PC-9 (cell line): ENCODE data around the gene BCAS3. TPM values are rescaled to one million over a fixed set of nuclear protein-coding genes. Genes with fewer than 3 reads are reported as not detected.

Experiments
- BruUV-seq: library from RNA; stranded (reverse); fragments of 400-500 nt; replicated peaks from 2 replicates; lab custom pipeline; 2021; lab: Mats Ljungman, UMichigan
- CTCF ChIA-PET: fragments of 300-600 bp; sonication (Branson Sonifier 250); formaldehyde crosslinking; loops from one replicate; lab custom pipeline; 2022; ENCODE audit warnings: antibody characterized with exemption; lab: Charles Lee
- POLR2A ChIA-PET: fragments of 300-600 bp; sonication (Branson Sonifier 250); formaldehyde crosslinking; loops from one replicate; lab custom pipeline; 2022; ENCODE audit warnings: antibody characterized with exemption; ENCODE audit not compliant: unreplicated experiment; lab: Charles Lee
- DNase-seq, 2 experiments: peaks; one replicate each; pipeline versions ENCODE4 v3.0.0 to v3.0.0-alpha.2; 2015 to 2022; ENCODE audit warnings: mixed read lengths in 1 of 2
- H2AFZ ChIP-seq: fragments of 200-600 bp; sonication (generic); 2 replicates; pipeline ENCODE4 v1.8.1; 2017; ENCODE audit warnings: antibody characterized with exemption
- H3F3A ChIP-seq: fragments of 200-600 bp; sonication (generic); 2 replicates; pipeline ENCODE4 v1.8.1; 2017; ENCODE audit warnings: antibody characterized with exemption, mild to moderate bottlenecking, low read depth; ENCODE audit not compliant: insufficient read depth
- H3K27ac ChIP-seq: fragments of 200-600 bp; sonication (generic); 2 replicates; pipeline ENCODE4 v1.6.1; 2016; ENCODE audit warnings: mixed run types
- H3K27me3 ChIP-seq: fragments of 200-600 bp; sonication (generic); 2 replicates; pipeline ENCODE4 v1.6.1; 2016; ENCODE audit warnings: low read depth, mixed run types; ENCODE audit not compliant: insufficient read depth
- H3K36me3 ChIP-seq: fragments of 200-600 bp; sonication (generic); 2 replicates; pipeline ENCODE4 v1.6.1; 2016; ENCODE audit warnings: low read depth, mixed run types
- H3K4me1 ChIP-seq: fragments of 200-600 bp; sonication (generic); replicated peaks from 2 replicates; pipeline ENCODE4 v1.6.1; 2016; ENCODE audit warnings: mixed run types; ENCODE audit not compliant: insufficient read depth
- H3K4me2 ChIP-seq: fragments of 200-600 bp; sonication (generic); 2 replicates; pipeline ENCODE4 v1.6.1; 2017; ENCODE audit warnings: mixed run types
- H3K4me3 ChIP-seq: fragments of 200-600 bp; sonication (generic); 2 replicates; pipeline ENCODE4 v1.6.1; 2016; ENCODE audit warnings: mixed run types
- H3K79me2 ChIP-seq: fragments of 200-600 bp; sonication (generic); 2 replicates; pipeline ENCODE4 v1.6.1; 2017; ENCODE audit warnings: low read depth, mixed run types
- H3K9me2 ChIP-seq: fragments of 200-600 bp; sonication (generic); 2 replicates; pipeline ENCODE4 v1.8.1; 2017; ENCODE audit warnings: mild to moderate bottlenecking; ENCODE audit not compliant: insufficient read depth
- H3K9me3 ChIP-seq: fragments of 200-600 bp; sonication (generic); 2 replicates; pipeline ENCODE4 v1.8.1; 2016; ENCODE audit warnings: low read depth; ENCODE audit not compliant: insufficient read depth
- H4K20me1 ChIP-seq: fragments of 200-600 bp; sonication (generic); 2 replicates; pipeline ENCODE4 v1.8.1; 2017; ENCODE audit not compliant: insufficient read depth
- EZH2 ChIP-seq: fragments of 200-600 bp; sonication (generic); IDR thresholded peaks from 2 replicates; pipeline ENCODE4 v1.8.0; 2017; ENCODE audit warnings: antibody characterized with exemption, low read depth
- intact Hi-C: fragments of 100-400 bp; cut with micrococcal nuclease; formaldehyde crosslinking; loops from one replicate; pipeline ENCODE4 v1.10.0; 2022; ENCODE audit not compliant: unreplicated experiment
- total RNA-seq: library from RNA; stranded (reverse); gene quantifications from 2 replicates; pipeline ENCODE4 v1.2.3, GENCODE V29; 2021
- TF ChIP-seq, protein P1 (sequence below): fragments of 200-600 bp; sonication (generic); conservative IDR thresholded peaks from 2 replicates; pipeline ENCODE4 v1.6.1; 2017; ENCODE audit warnings: mixed run types, antibody characterized with exemption, mild to moderate bottlenecking, moderate library complexity

BCAS3 gene
- total RNA-seq, 1 experiment from 2014 or later, result 26.0 TPM

DNA sequence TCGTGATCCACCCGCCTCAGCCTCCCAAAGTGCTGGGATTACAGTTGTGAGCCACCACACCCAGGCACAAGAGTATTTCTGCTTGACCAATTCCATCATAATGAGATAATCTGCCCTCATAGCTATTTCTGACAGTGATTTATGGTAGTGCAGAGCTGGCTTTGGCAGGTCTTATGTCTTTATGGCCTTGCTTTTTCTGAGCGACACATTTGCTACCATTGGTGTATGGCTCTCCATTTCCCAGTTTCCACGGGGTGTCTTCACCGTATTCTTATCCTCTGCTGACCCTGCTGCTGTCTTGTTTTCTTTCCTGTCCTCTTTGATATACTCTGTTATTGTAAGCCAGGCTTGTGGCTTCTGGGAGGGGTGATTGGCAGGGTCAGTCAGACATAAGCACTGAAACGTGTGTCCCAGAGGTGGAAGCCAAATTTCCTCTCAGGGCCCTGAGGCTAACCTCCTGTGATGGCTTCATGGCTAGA is 560.8 kb downstream of the BCAS3 start:
- Histone ChIP-seq H4K20me1 (no peaks in the 10 kb centered on the region), H3K27ac (no peak overlapping the region), H3K36me3 (no peaks in the 10 kb centered on the region), H3K4me3 (no peak overlapping the region), H3K4me2 (no peak overlapping the region), H3K9me3 (no peaks in the 10 kb centered on the region), H3K79me2 (no peaks in the 10 kb centered on the region), H3F3A (no peaks in the 10 kb centered on the region), H3K9me2 (no peaks in the 10 kb centered on the region), H2AFZ (no peak overlapping the region), H3K4me1 (0 out of 2 replicates have a peak, but pooled peaks cover 6% of the 10 kb centered on the region), H3K27me3 (no peaks in the 10 kb centered on the region)
- BruUV-seq, result no TSS peak
- intact Hi-C loops, result no loop called here
- DNase-seq, result no peak
- TF ChIP-seq EZH2, result no peak
- TF ChIP-seq, protein P1, sequence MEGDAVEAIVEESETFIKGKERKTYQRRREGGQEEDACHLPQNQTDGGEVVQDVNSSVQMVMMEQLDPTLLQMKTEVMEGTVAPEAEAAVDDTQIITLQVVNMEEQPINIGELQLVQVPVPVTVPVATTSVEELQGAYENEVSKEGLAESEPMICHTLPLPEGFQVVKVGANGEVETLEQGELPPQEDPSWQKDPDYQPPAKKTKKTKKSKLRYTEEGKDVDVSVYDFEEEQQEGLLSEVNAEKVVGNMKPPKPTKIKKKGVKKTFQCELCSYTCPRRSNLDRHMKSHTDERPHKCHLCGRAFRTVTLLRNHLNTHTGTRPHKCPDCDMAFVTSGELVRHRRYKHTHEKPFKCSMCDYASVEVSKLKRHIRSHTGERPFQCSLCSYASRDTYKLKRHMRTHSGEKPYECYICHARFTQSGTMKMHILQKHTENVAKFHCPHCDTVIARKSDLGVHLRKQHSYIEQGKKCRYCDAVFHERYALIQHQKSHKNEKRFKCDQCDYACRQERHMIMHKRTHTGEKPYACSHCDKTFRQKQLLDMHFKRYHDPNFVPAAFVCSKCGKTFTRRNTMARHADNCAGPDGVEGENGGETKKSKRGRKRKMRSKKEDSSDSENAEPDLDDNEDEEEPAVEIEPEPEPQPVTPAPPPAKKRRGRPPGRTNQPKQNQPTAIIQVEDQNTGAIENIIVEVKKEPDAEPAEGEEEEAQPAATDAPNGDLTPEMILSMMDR, result no peak
- POLR2A ChIA-PET, result no interaction called here
- CTCF ChIA-PET, result no interaction called here

DNA sequence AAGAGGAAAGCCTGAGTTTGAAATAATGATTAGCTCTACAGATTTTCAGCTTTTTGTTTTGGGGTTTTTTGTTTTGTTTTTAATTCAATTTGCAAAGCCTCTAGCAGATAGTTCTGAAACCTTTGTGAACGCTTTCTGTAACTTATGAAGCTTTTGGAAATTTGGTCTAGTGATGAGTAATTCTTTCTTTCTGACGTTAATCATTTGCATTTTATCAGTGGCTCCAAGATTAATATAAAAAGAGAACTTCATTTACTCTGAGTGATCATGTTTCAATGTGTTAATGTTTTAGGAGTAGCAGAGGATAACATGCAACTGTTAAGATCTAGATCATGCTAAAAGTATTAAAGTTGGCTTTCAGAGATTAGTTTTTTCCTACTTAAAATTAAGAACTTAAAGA is 561.7 kb downstream of the BCAS3 start:
- Histone ChIP-seq H3K9me2 (no peaks in the 10 kb centered on the region), H3K4me2 (no peak overlapping the region), H3K27ac (no peak overlapping the region), H3K4me1 (0 out of 2 replicates have a peak, but pooled peaks cover 6% of the 10 kb centered on the region), H3K9me3 (no peaks in the 10 kb centered on the region), H4K20me1 (no peaks in the 10 kb centered on the region), H3K36me3 (no peaks in the 10 kb centered on the region), H3K4me3 (no peak overlapping the region), H3K27me3 (no peaks in the 10 kb centered on the region), H2AFZ (no peak overlapping the region), H3K79me2 (no peaks in the 10 kb centered on the region), H3F3A (no peaks in the 10 kb centered on the region)
- DNase-seq, result no peak
- intact Hi-C loops, result no loop called here
- BruUV-seq, result no TSS peak
- POLR2A ChIA-PET, result no interaction called here
- CTCF ChIA-PET, result no interaction called here
- TF ChIP-seq, protein P1, result no peak
- no peak for TF ChIP-seq EZH2

DNA sequence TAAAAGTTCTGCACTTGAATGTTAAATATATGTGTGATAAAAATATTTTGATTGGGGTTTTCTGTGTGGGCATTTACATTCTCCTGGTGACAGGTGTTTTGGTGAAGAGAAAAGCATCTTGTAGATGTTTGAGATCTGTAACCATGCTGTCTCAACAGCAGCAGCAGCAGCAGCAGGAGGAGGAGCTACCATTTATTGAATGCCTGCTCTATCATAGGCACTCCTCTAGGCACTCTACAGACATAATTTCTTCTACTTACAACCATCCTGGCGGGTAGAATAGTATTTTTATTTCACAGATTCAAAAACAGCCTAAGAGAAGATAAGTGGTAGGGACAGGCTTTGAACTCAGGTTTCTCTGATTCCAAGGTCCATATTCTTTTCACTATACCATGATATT is 562.3 kb downstream of the BCAS3 start:
- Histone ChIP-seq H3K4me2 (no peak overlapping the region), H3K36me3 (no peaks in the 10 kb centered on the region), H4K20me1 (no peaks in the 10 kb centered on the region), H3K79me2 (no peaks in the 10 kb centered on the region), H3K4me3 (no peak overlapping the region), H3K4me1 (0 out of 2 replicates have a peak, but pooled peaks cover 6% of the 10 kb centered on the region), H3K9me3 (no peaks in the 10 kb centered on the region), H3F3A (no peaks in the 10 kb centered on the region), H3K27ac (no peak overlapping the region), H3K27me3 (no peaks in the 10 kb centered on the region), H2AFZ (no peak overlapping the region), H3K9me2 (no peaks in the 10 kb centered on the region)
- no TSS peak for BruUV-seq
- TF ChIP-seq, protein P1, result no peak
- no peak for TF ChIP-seq EZH2
- POLR2A ChIA-PET, result no interaction called here
- DNase-seq, result no peak
- CTCF ChIA-PET, result no interaction called here
- intact Hi-C loops, result no loop called here
